ENCODE data around the gene SLAIN2.

SLAIN2 gene

GRCh38 chr4:48334900-48335384, 6.4 kb upstream of the SLAIN2 start:
- no peak for DNase-seq (ENCODE audit: low spot score)

DNA sequence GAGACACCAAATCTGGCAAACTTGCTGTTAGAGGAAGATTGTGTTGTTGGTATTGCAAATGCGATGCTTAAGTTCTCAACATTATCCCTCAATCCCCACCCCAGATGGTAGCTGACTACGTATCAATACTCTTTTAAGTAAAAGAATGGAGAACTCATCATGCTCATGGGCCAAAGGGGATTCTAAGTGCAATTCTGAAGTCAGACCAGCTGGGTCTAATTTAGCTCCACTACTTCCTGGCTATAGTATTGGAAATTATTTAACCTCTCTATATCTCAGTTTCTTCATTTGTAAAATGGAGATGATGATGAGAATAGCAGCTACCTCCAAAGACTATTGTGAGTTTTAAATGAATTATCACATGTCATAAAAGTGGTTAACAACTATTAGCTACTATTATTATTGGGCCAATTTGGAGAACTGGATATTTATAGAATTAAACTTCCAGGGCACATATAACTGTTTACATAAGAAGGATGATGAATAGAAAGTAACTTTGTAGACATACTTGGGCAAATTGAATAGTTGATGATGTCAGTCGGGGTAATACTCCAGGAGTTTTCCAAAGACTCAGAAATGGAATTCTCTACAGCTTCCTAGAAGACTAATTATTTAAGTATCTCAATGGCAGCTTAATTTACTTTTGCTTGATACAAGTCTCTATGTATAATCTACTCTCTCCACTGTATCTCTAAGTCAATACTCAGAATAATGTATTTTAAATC, 5.0 kb upstream of the SLAIN2 start:
- no peak for DNase-seq (ENCODE audit: low spot score)

- no peak for DNase-seq (ENCODE audit: low spot score)
Observed at GRCh38 chr4:48337731-48338130, 3.6 kb upstream of the SLAIN2 start.

GRCh38 chr4:48339642-48340041, 1.7 kb upstream of the SLAIN2 start:
- DNase-seq (ENCODE audit: low spot score) = no peak

DNA sequence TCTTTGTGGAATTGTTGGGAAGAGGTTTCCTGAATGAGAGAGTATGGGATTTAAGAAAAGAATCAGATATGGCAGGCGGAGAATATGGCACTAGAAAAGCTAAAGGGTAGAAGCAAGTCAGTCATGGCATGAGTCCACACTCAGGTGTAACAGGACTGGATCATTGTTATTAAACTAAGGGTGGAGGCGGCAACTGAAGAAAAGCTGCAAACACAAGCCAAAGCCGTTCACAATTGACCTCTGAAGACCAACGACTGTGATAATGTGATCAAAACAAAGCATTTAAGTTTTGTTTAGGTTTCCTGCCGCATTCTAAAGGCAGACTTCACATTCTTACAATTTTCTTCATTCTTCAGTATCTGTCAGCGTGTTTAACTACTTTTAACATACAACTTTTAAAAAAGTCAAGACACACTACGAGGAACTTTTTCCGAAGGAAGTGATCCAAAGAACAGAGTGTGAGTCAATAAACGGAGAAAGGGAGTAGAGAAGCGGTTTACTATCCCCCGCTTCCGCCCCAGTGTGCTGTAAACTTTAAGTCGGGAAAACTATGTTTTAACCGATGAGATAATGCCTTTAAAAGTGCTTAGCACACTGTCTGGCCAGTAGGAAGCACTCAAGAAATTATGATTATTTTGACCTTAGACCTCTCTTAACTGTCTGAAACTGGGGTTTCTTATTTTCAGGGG, 909 bp upstream of the SLAIN2 start:
- DNase-seq (ENCODE audit: low spot score) = no peak

DNA sequence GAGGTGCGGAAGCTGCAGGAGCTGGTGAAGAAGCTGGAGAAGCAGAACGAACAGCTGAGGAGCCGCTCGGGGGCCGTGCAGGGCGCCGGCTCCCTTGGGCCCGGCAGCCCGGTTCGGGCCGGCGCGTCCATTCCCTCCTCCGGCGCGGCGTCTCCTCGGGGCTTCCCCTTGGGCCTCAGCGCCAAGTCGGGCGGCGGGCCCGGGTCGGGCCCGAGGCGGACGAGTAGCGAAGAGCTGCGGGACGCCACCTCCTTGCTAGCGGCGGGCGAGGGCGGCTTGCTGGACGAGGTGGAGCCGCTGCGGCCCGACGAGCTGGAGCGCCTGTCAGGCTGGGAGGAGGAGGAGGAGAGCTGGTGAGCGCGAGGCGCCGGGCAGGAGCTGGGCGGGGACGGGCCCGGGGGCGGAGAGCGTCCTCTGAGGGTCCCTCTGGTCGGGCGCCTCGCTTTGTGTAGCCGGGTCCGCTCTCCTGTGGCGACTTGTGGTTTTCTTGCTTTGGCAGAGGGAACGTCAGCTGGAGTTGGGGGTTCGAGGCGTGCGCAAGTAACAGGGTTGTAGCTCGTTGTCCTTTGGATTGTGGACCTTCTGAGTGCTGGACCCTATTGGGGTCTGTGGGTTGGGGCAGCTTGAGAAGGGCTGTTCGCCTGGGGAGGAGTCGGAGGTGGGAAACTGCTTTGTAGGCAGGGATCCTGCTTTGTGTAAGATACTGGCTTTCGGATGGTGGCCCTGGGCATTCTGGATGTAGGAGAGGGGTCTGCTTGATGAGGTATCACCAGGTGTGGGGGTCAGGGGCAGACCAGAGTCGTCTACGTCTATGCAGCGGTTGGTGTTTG, 662 bp downstream of the SLAIN2 start:
- DNase-seq (ENCODE audit: low spot score) = peak; percentile 23

- no peak for DNase-seq (ENCODE audit: low spot score)
Observed at GRCh38 chr4:48342606-48342880, 1.2 kb downstream of the SLAIN2 start.

GRCh38 chr4:48343035-48343434, 1.7 kb downstream of the SLAIN2 start:
- DNase-seq (ENCODE audit: low spot score) = no peak

DNA sequence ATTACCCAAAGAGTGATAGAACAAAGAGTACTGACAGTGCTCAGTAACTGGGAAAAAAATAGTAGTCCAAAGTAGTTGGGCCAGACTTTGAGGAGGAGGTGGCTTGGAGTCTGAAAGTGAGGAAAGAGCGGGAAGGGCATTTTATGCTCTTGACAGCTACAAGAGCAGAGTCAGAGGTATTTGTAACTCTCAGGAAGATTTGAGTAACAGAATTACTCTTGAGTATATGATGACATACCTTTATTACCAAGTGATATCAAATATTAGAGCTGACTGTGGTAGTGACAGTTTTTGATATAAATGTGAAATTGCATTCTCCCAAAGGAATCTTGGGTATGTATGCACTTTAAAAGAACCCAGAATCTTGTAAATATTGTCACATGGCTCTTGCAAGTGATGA, 2.2 kb downstream of the SLAIN2 start:
- no peak for DNase-seq (ENCODE audit: low spot score)

GRCh38 chr4:48345542-48345941, 4.2 kb downstream of the SLAIN2 start:
- no peak for DNase-seq (ENCODE audit: low spot score)

DNA sequence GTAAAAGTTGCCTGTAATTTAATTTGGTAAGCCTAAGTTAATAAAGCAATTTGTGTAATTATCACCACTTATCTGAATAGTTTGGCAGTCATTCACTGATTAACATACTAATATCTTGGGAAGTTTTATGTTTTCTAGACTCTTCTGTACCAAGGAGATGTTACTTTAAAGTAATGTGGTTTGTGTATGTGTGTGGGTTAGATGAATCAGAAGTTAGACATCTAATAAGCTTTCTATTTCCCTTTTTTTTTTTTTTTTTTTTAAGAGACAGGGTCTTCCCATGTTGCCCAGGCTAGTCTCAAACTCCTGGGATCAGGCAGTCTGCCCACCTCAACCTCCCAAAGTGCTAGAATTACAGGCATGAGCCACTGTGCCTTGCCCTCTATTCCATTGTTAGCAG, 5.3 kb downstream of the SLAIN2 start:
- no peak for DNase-seq (ENCODE audit: low spot score)

DNA sequence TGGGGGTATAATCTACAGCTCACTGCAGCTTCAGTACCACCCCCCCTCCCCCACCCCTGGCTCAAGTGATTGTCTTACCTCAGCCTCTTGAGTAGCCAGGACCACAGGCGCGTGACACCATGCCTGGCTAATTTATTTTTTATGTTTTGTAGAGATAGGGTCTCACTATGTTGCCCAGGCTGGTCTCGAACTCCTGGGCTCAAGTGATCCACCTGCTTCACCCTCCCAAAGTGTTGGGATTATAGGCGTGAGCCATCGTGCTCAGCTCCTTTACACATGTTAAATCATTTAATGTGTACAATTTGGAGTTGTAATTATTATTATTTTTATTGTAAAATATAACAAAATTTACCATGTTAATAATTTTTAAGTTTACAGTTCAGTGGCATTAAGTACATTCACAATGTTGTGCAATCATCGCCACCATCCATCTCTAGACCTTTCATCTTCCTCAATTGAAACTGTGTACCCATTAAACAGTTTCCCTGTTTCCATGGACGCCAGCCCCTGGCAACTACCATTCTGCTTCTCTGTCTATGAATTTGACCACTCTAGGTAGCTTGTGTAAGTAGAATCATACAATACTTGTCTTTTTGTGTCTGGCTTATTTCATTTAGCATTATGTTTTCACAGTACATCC, 6.1 kb downstream of the SLAIN2 start:
- no peak for DNase-seq (ENCODE audit: low spot score)

GRCh38 chr4:48350871-48351270, 9.5 kb downstream of the SLAIN2 start:
- DNase-seq (ENCODE audit: low spot score) = no peak

DNA sequence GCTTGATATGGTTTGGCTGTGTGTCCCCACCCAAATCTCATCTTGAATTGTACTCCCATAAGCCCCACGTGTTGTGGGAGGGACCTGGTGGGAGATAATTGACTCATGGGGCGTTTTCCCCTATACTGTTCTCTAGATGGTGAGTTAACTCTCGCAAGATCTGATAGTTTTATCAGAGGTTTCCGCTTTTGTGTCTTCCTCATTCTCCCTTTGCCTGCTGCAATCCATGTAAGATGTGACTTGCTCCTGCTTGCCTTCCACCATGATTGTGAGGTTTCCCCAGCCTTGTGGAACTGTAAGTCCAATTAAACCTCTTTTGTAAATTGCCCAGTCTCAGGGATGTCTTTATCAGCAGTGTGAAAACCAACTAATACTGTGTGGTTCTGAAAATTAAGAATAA, 11.5 kb downstream of the SLAIN2 start:
- DNase-seq (ENCODE audit: low spot score) = no peak

GRCh38 chr4:48356355-48356754, 15.0 kb downstream of the SLAIN2 start:
- DNase-seq (ENCODE audit: low spot score) = no peak

GRCh38 chr4:48360285-48361011, 19.1 kb downstream of the SLAIN2 start:
- no peak for DNase-seq (ENCODE audit: low spot score)

DNA sequence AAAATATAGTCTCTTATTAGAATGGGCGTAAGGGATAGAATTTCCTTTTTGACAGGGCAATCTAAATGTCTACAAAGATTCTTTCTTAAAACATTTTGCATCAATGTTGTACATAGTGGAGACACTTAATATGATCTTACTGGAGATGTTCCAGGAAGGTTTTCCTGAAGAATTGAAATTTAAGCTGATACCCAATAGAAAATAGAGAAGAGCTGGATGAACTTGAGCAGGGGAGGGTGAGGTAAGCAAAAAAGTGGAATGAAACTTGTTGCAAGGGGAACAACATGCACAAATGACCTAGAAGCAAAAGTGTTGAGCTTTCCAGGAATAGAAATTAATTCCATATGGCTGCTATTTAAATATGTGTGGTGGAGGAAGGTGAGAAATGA, 19.7 kb downstream of the SLAIN2 start:
- no peak for DNase-seq (ENCODE audit: low spot score)

DNA sequence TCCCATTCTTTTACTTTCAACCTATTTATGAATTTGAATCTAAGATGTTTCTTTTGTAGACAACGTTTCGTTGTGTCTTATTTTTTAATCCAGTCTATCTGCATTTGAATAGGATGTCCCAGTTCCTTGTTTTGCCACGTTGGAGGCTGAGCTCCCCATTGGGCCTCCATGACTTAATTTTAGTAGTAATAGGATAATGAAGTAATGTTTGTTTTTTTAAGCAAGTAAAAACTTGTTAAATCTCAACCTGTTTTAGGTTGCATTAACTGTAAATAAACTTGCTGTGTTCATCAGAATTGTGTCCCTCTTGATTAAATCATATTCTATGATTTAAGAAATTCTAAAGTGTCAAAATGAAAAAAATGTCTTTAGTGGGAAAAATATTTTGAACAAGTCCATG, 25.3 kb downstream of the SLAIN2 start:
- no peak for DNase-seq (ENCODE audit: low spot score)

GRCh38 chr4:48367016-48367415, 25.7 kb downstream of the SLAIN2 start:
- DNase-seq (ENCODE audit: low spot score) = peak; percentile 17

DNA sequence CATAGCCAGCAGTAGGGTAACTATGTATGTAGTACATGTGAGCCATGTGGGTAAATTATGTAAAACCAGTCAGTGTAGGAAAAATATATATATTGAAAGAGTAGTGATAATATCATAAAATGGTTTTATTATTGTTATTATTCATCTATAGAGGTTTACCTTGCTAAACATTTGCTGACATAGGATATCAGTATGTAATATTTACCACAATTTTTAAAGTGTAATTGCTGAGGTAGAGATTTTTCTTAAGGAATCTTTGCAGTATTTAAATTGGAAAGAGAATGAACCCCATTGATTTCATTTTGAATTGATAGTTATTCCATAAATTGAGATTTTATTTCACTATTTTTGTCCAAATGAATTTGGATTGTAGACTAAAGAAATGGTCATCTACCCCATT, 27.1 kb downstream of the SLAIN2 start:
- DNase-seq (ENCODE audit: low spot score) = no peak

GRCh38 chr4:48369248-48369647, 27.9 kb downstream of the SLAIN2 start:
- no peak for DNase-seq (ENCODE audit: low spot score)

DNA sequence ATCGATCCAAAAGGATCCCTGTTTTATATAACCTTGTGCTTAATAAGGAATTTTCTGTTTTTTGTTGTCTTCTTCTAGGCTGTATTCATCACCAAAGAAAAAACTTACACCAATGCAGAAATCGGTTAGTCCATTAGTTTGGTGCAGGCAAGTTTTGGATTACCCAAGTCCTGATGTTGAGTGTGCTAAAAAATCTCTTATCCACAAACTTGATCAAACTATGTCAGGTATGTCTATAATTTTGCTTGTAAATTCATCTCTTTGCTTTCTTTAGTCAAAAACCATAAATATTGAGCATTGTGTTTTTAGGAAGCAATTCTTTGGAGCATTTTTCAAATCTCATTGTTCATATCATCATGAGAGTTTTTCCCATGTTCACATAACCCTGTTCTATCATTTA, 28.4 kb downstream of the SLAIN2 start:
- no peak for DNase-seq (ENCODE audit: low spot score)

All from LoVo (cell line).